GM18858 (cell line): ENCODE results near the gene RHBDD3.
A peak's percentile ranks its signal among the peaks of the same experiment; 100 is the strongest.

ENCODE experiments used
- ATAC-seq: cut with Tn5 transposase; IDR thresholded peaks from one replicate; pipeline ENCODE4 v1.9.1; 2021; ENCODE audit not compliant: unreplicated experiment

Gene RHBDD3

DNA sequence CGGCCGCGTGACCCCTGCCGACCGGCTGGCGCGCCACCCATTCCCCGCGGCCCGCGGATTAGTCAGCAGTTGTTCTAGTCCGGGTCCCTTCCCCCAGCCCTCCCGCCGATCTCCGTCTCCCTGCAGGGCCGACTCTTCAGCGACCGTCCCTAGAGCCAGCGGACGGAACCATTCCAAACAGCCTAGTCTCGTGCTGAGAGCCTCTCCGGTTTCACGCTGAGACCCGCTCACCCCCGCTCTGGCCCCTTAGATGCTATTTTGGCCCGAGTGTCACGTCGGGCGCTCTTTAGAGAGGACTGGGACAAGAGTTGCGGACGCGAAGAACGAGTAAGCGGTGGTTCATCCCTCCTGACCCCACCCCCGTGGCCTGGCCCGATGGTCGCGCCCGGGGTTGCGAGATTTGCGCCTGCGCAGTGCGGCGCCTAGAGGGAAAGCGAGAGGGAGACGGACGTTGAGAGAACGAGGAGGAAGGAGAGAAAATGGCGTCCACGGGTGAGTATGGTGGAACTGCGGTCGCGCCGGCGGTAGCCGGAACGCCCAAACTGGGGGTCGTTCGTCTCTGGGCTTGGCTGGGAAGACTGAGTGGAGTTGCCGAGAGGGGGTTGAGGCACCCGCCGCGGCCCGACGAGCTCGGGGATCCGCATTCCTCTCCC is at the start of gene RHBDD3, which contains the start of gene EWSR1:
RHBDD3 (minus strand) TSS at position 124 of the 653 bp plus-strand sequence. CDS start 2,355 bp downstream, outside the sequence.
EWSR1 (plus strand) TSS at position 411 of the 653 bp plus-strand sequence; CDS start at position 480, 69 bp downstream.
- peak; percentile 57 for ATAC-seq

DNA sequence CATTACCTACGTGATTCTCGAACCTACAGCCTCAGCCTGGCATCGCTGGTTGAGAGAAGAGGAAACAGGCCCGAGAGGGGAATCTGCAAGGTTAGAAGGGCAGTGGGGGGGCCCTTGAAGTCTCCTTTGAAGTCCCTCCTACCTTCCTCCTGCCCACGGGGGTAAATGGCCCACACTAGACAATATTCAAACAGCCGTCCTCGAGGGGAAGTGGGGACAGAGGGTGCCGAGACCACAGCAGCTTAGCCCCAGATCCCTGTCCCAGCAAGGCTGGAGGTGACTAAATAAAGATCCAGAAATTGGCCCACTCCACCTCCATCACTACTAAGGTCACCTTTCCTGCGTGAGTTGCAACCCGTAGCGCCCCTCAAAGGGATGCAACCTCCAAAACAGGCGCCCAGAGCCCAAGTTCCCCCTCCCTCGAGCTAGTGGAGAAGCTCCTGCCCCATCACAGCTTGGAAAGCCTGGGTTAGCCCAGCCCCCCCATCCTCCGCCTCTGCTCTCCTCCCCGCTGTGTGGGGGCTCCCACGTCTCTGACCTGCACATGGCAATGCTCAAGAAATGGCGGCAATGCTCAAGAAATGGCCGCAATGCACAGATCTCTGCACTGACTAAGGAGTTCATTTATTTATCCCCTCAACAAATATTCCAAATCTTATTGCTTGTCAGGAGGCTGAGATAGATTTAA is 48.5 kb upstream of the RHBDD3 start:
- ATAC-seq: no peak

DNA sequence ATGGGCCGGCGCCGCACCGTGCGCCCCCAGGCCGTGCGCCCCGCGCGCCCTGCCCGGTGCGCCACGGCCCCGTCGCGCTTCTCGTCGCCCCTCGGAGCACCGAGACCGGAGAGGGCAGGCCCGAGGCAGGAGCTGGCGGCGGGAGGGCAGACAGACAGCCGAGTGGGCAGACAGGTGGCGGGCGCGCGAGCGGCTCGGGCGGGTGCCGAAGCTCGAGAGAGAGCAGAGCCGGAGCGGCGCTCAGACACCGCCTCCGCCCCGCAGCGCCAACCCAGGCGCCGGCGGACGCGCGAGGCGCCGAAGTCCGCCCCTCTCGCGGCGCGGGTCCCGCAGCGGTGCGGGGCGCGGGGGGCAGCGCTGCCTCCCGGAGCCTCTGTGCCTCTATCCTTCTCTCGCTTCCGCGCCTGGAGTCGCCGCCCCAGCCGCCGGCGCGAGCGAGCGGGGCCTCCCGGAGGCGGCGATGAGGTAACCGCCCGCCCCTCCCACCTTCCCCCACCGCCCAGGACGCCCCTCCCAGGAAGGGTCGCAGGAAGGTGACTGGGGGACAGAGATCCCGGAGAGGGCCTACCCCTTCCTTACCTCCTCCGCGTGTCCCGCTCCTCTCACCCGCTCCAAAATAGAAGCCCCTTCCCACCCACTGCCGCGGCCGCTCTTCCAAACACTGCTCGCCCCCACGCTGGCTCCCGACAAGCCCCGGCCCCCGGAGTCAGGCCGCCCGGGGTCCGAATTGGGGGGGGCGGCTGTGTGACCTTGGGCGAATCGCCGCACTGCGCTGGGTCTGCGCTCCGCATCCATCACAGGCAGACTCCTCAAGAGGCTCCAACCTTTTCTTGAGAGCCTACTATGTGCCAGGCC is 47.7 kb upstream of the RHBDD3 start, which contains the start of gene RASL10A:
RASL10A (minus strand) TSS at position 412 of the 855 bp plus-strand sequence. CDS start 451 bp downstream, outside the sequence.
- ATAC-seq: no peak

- no peak for ATAC-seq
These were observed 46.9 kb upstream of the RHBDD3 start for GRCh38 chr22:29314537-29315285.

- no peak for ATAC-seq
These were observed 46.0 kb upstream of the RHBDD3 start for GRCh38 chr22:29313576-29314466.

DNA sequence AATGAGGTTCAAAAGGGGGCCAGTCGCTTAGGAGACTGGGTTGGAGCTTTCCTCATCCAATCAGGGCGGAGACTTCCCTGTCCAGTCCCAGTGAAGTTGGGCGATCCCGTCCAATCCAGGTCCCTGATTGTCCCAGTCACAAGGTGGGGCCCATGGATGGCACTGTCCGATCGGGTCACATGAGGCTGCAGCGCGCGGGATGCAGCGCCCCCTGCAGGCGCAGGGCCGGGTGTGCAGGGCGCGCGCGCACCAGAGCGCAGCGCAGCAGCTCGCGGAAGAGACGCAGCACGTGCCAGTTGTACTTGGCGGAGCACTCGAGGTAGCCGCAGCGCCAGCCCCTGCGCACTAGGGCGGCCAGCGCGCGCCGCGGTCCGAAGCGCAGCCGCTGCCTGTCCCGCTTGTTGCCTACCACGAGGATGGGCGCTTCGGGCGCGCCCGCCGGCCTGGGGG is 45.4 kb upstream of the RHBDD3 start:
- no peak for ATAC-seq

GRCh38 chr22:29312218-29313125 is 44.7 kb upstream of the RHBDD3 start:
- no peak for ATAC-seq

GRCh38 chr22:29311464-29312217 is 43.9 kb upstream of the RHBDD3 start:
- ATAC-seq: no peak

DNA sequence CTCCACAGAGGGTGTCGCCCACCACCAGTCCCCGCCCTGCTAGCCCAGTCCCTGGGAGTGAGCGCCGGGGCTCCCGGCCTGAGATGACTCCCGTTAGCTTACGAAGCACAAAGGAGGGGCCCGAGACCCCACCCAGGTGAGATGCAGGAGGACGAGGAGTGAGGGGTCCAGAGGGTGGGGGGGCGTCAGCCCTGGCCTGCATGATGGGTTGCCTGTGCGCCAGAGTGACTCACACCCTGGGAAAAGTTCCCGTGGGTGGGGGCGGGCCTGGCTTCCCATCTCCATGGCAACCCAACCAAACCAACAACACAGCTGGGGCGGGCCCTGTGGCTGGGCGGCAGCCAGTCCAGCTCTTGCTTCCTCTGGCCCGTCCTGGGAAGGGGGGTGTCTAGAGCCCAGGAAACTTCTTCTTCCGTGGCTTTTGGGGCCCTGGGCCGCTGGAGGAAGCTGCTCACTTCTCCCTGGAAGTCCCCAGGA is 43.1 kb upstream of the RHBDD3 start:
- no peak for ATAC-seq

GRCh38 chr22:29310065-29310862 is 42.5 kb upstream of the RHBDD3 start:
- ATAC-seq: no peak

GRCh38 chr22:29309332-29310064 is 41.7 kb upstream of the RHBDD3 start:
- no peak for ATAC-seq

DNA sequence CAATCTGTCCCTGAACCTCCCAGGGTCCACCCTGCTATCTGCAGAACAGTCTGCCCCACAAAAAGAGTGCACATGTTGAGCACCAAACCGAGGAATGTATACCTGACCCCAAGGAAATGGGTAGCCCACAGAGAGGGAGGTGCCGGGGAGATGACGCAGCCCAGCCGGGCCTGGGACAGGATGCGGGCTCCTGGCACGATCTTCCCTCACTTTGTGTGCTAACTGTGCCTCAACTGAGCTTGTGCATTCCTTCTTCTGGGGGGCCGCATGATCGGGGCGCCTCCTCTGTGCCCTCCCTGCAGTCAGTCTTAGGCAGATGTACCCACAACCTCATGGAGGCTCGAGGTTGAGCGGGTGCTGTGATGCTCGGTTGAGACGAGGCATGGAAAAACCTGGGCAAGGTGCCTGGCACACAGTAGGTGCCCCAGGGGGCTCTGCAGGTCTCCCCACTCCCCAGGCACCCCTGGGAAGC is 41.0 kb upstream of the RHBDD3 start:
- ATAC-seq: no peak

- no peak for ATAC-seq
These were observed 40.5 kb upstream of the RHBDD3 start for GRCh38 chr22:29308148-29308790.

DNA sequence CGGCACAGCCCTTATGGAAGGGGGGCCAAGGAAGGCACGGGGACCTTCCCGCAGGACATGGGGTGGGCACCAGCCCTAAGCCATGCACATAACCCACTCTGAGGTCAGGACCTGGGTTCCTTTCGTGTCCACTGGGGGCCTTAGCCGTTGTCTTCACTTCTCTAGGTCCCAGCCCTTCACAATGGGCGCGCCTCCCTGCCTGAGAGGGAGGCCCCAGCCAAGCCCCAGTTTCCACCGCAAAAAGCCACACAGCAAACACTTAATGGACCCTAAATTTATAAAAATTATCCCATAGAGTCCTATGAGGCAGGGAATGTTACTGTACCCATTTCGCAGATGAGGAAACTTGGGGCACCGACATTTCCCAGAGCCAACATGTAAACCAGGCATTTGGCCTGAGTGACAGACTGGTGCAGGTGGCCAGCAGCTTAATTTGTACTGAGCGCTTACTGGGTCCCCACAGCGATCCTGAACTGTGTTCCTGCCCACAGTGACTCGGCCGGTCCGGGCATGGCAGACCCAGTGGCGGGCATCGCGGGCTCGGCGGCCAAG is 39.9 kb upstream of the RHBDD3 start:
- no peak for ATAC-seq
